MM.1S (cell line): ENCODE measurements around the gene FIGN.

ENCODE experiments used
- DNase-seq: peaks from one replicate; pipeline ENCODE4 v3.0.0-alpha.2; 2015
- H2AFZ ChIP-seq: fragments of 300-600 bp; sonication (generic); 2 replicates; pipeline ENCODE4 v1.6.0; 2016; ENCODE audit warnings: antibody characterized with exemption, low read length
- H3F3A ChIP-seq: fragments of 300-600 bp; sonication (generic); 2 replicates; pipeline ENCODE4 v1.6.1; 2016; ENCODE audit warnings: mild to moderate bottlenecking, antibody characterized with exemption, low read length, moderate library complexity, mixed read lengths; ENCODE audit not compliant: insufficient read depth
- H3K27ac ChIP-seq: fragments of 300-600 bp; sonication (generic); 2 replicates; pipeline ENCODE4 v1.5.1; 2016; ENCODE audit warnings: mild to moderate bottlenecking, low read length
- H3K27me3 ChIP-seq: fragments of 300-600 bp; sonication (generic); replicated peaks from 2 replicates; pipeline ENCODE4 v1.6.0; 2016; ENCODE audit warnings: low read length; ENCODE audit not compliant: insufficient read depth
- H3K36me3 ChIP-seq: fragments of 300-600 bp; sonication (generic); replicated peaks from 2 replicates; pipeline ENCODE4 v1.6.1; 2016; ENCODE audit warnings: mild to moderate bottlenecking, low read length, mixed read lengths; ENCODE audit not compliant: insufficient read depth
- H3K4me1 ChIP-seq: fragments of 300-600 bp; sonication (generic); 2 replicates; pipeline ENCODE4 v1.6.1; 2016; ENCODE audit warnings: low read length, mixed read lengths
- H3K4me2 ChIP-seq: fragments of 300-600 bp; sonication (generic); 2 replicates; pipeline ENCODE4 v1.6.0; 2016; ENCODE audit warnings: low read depth, low read length
- H3K4me3 ChIP-seq: fragments of 300-600 bp; sonication (generic); 2 replicates; pipeline ENCODE4 v1.5.1; 2016; ENCODE audit warnings: low read length, mixed read lengths
- H3K79me2 ChIP-seq: fragments of 300-600 bp; sonication (generic); 2 replicates; pipeline ENCODE4 v1.6.1; 2016; ENCODE audit warnings: mixed run types, low read length, mixed read lengths
- H3K9ac ChIP-seq: fragments of 300-600 bp; sonication (generic); 2 replicates; pipeline ENCODE4 v1.6.1; 2016; ENCODE audit warnings: low read length, mixed read lengths
- H3K9me2 ChIP-seq: fragments of 300-600 bp; sonication (generic); replicated peaks from 2 replicates; pipeline ENCODE4 v1.6.1; 2016; ENCODE audit warnings: mild to moderate bottlenecking, low read length, mixed read lengths; ENCODE audit not compliant: insufficient read depth
- H3K9me3 ChIP-seq: fragments of 300-600 bp; sonication (generic); replicated peaks from 2 replicates; pipeline ENCODE4 v1.6.1; 2016; ENCODE audit warnings: mild to moderate bottlenecking, low read length, mixed read lengths; ENCODE audit not compliant: insufficient read depth
- H4K20me1 ChIP-seq: fragments of 300-600 bp; sonication (generic); 2 replicates; pipeline ENCODE4 v1.6.1; 2016; ENCODE audit warnings: mild to moderate bottlenecking, low read length, moderate library complexity, mixed read lengths; ENCODE audit not compliant: insufficient read depth
- EZH2 ChIP-seq: fragments of 300-600 bp; sonication (generic); optimal IDR thresholded peaks from 2 replicates; pipeline ENCODE3; 2017; ENCODE audit warnings: low read depth, mild to moderate bottlenecking, antibody characterized with exemption, low read length, mixed read lengths
- EZH2phosphoT487 ChIP-seq: fragments of 300-600 bp; sonication (generic); IDR thresholded peaks from 2 replicates; pipeline ENCODE4 v1.6.1; 2018; ENCODE audit warnings: antibody characterized with exemption, low read length
- TF ChIP-seq, protein P1 (sequence below): fragments of 300-600 bp; sonication (generic); IDR thresholded peaks from 2 replicates; pipeline ENCODE4 v1.5.1; 2016; ENCODE audit warnings: antibody characterized with exemption, low read length, mixed read lengths

FIGN gene

DNA sequence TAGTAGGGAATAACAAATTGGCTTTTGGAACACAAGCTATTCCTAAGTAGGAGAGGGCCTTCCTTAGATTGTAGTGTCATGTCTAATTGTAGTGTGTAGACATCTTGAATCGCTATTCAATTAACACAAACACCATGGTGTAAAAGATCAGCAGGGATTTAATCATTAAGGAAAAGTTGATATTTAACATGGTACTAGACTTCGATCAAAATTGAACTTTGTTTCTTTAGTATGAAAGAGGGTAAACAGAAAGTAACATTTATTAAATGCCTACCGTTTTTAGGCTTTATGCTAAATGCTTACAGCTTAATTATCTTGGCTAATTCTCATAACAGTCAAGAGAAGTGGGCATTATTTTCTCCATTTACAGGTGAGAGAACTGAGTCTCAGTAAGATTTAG, 37.5 kb upstream of the FIGN start:
- Histone ChIP-seq H3K79me2 (no peaks in the 10 kb centered on the region), H3K36me3 (no peaks in the 10 kb centered on the region), H3K4me2 (no peak overlapping the region), H4K20me1 (no peaks in the 10 kb centered on the region), H3F3A (no peaks in the 10 kb centered on the region), H3K27ac (no peak overlapping the region), H3K4me3 (no peak overlapping the region), H3K9ac (no peak overlapping the region), H2AFZ (no peak overlapping the region), H3K4me1 (no peaks in the 10 kb centered on the region), H3K9me3 (no peaks in the 10 kb centered on the region), H3K9me2 (no peaks in the 10 kb centered on the region), H3K27me3 (no peaks in the 10 kb centered on the region)
- no peak for DNase-seq
- TF ChIP-seq, protein P1, sequence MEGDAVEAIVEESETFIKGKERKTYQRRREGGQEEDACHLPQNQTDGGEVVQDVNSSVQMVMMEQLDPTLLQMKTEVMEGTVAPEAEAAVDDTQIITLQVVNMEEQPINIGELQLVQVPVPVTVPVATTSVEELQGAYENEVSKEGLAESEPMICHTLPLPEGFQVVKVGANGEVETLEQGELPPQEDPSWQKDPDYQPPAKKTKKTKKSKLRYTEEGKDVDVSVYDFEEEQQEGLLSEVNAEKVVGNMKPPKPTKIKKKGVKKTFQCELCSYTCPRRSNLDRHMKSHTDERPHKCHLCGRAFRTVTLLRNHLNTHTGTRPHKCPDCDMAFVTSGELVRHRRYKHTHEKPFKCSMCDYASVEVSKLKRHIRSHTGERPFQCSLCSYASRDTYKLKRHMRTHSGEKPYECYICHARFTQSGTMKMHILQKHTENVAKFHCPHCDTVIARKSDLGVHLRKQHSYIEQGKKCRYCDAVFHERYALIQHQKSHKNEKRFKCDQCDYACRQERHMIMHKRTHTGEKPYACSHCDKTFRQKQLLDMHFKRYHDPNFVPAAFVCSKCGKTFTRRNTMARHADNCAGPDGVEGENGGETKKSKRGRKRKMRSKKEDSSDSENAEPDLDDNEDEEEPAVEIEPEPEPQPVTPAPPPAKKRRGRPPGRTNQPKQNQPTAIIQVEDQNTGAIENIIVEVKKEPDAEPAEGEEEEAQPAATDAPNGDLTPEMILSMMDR, result no peak
- TF ChIP-seq EZH2phosphoT487, result no peak
- TF ChIP-seq EZH2, result no peak

DNA sequence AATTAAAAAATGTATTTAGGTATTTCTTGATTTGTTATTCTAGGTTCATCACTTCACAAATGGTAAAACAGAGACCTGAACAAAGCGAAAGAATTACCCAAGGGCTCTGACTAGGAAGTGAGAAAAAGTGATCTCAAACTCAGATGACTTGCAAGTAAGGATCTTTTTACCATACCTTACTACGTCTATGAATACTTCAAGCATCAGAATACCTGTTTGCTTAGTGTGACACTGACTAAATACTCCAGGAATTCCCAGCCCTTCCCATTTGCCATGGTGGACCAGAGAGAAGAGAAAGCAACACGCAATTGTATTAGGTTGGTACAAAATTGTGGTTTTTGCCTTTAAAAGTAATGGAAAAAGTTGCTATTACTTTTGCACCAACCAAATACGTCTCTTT, 35.8 kb upstream of the FIGN start:
- no peak overlapping the region for H3K4me2 ChIP-seq
- no peak overlapping the region for H3K27ac ChIP-seq
- no peaks in the 10 kb centered on the region for H3F3A ChIP-seq
- TF ChIP-seq EZH2phosphoT487 (no peak), EZH2 (no peak)
- TF ChIP-seq, protein P1, result no peak
- no peaks in the 10 kb centered on the region for H3K79me2 ChIP-seq
- no peaks in the 10 kb centered on the region for H3K9me3 ChIP-seq
- no peak overlapping the region for H2AFZ ChIP-seq
- H3K9me2 ChIP-seq, result no peaks in the 10 kb centered on the region
- no peaks in the 10 kb centered on the region for H3K36me3 ChIP-seq
- H3K9ac ChIP-seq, result no peak overlapping the region
- H3K4me3 ChIP-seq, result no peak overlapping the region
- no peak for DNase-seq
- H3K27me3 ChIP-seq, result no peaks in the 10 kb centered on the region
- no peaks in the 10 kb centered on the region for H4K20me1 ChIP-seq
- H3K4me1 ChIP-seq, result no peaks in the 10 kb centered on the region

DNA sequence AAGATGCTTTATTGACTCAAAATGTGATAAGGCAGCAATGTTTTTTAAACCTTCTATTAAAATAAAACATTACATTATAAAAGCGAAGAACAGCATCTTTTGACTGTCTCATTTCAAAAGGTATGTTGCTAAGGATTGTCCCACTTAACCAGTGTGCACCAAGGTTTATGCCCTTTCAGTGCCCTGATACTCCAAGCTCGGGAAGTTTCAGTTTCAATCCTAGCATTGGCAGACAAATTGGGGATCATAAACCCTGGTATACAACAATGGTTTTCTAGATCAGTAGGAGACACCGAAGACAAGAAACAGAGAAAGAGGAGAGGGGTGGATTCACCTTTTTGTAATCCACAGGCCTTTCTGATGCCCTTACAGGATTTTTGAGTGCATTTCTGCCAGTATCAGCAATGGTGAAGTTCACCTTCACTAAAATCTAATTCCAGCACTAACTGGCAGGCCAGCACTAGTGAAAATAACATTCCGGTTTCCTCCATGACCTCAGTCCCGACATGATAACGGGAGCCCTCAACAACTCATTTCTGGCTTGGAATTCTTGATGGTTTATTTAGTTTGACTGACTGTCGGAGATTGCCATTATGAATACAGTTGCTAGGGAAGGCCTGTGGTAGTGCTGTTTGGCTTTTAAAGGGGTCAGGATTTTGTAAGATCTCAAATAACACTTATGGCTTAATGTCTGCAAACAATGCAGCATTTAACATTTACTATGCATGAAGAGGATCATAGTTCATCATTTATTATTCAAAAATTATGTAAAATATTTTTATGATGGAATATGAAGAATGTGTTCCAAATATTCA, 33.3 kb upstream of the FIGN start:
- DNase-seq, result no peak

More for the DNA sequence above, 33.3 kb upstream of the FIGN start:
- TF ChIP-seq EZH2phosphoT487 (no peak), EZH2 (no peak)
- TF ChIP-seq, protein P1, result no peak
- H3K9me3 ChIP-seq, result no peaks in the 10 kb centered on the region
- no peaks in the 10 kb centered on the region for H3K79me2 ChIP-seq
- H3K9ac ChIP-seq, result no peak overlapping the region
- H3K4me2 ChIP-seq, result no peak overlapping the region
- no peak overlapping the region for H3K4me3 ChIP-seq
- no peaks in the 10 kb centered on the region for H3K36me3 ChIP-seq
- H3K4me1 ChIP-seq, result no peaks in the 10 kb centered on the region
- H2AFZ ChIP-seq, result no peak overlapping the region
- H3K27ac ChIP-seq, result no peak overlapping the region
- no peaks in the 10 kb centered on the region for H3F3A ChIP-seq
- no peaks in the 10 kb centered on the region for H4K20me1 ChIP-seq
- H3K9me2 ChIP-seq, result no peaks in the 10 kb centered on the region
- H3K27me3 ChIP-seq, result no peaks in the 10 kb centered on the region
